CD4-positive, alpha-beta T cell (primary cell): ENCODE results near the gene CHI3L1. TPM values are rescaled to one million over a fixed set of nuclear protein-coding genes. Genes with fewer than 3 reads are reported as not detected.

Experiments
- ATAC-seq: fragments of 200-7000 bp; cut with Tn5 transposase; one replicate; pipeline ENCODE4 v1.10.0; 2022; ENCODE audit warnings: mild to moderate bottlenecking; ENCODE audit not compliant: poor library complexity
- CTCF ChIA-PET: fragments of 350-600 bp; sonication (Branson Sonifier 250); formaldehyde crosslinking; loops from one replicate; lab custom pipeline; 2021; ENCODE audit warnings: antibody characterized with exemption, inconsistent platforms; lab: Charles Lee
- POLR2A ChIA-PET: fragments of 350-600 bp; sonication (Branson Sonifier 250); formaldehyde crosslinking; loops from one replicate; lab custom pipeline; 2021; ENCODE audit warnings: antibody characterized with exemption, inconsistent platforms; lab: Charles Lee
- DNase-seq, 14 experiments: peaks; one replicate each; pipeline ENCODE4 v3.0.0-alpha.2; 2013 to 2020; ENCODE audit warnings: mixed read lengths in 2 of 14
- H3K27ac ChIP-seq, 2 donors: one replicate each; pipeline versions ENCODE4 v1.5.1 to v1.7.0; 2013; ENCODE audit warnings: low read length in 2 of 2, low read depth in 1 of 2, mild to moderate bottlenecking in 1 of 2
- H3K27me3 ChIP-seq, 2 experiments: 1 replicate in 1 of 2; 2 replicates in 1 of 2; pipeline versions ENCODE4 v1.6.1 to v1.7.0; 2013; ENCODE audit warnings: low read length in 2 of 2, control low read depth in 1 of 2, mild to moderate bottlenecking in 1 of 2, moderate library complexity in 1 of 2; ENCODE audit not compliant: insufficient read depth in 2 of 2, control insufficient read depth in 1 of 2
- H3K36me3 ChIP-seq: one replicate; pipeline ENCODE4 v1.6.1; 2013; ENCODE audit warnings: low read length, control low read depth; ENCODE audit not compliant: insufficient read depth
- H3K4me1 ChIP-seq: one replicate; pipeline ENCODE4 v1.6.1; 2013; ENCODE audit warnings: low read length, control low read depth; ENCODE audit not compliant: insufficient read depth
- H3K4me3 ChIP-seq: one replicate; pipeline ENCODE4 v1.5.1; 2013; ENCODE audit warnings: mild to moderate bottlenecking, low read length, moderate library complexity
- H3K9me3 ChIP-seq, 2 experiments: 1 replicate in 1 of 2; 2 replicates in 1 of 2; pipeline versions ENCODE4 v1.6.1 to v1.7.0; 2013; ENCODE audit warnings: low read length in 2 of 2, mild to moderate bottlenecking in 2 of 2, control low read depth in 1 of 2, moderate library complexity in 1 of 2; ENCODE audit not compliant: control insufficient read depth in 1 of 2, insufficient read depth in 1 of 2
- H3K27ac Mint-ChIP-seq: one replicate; pipeline ENCODE4 v1.8.0; 2020; ENCODE audit warnings: mixed read lengths
- H3K27me3 Mint-ChIP-seq: one replicate; pipeline ENCODE4 v1.8.0; 2021; ENCODE audit warnings: mixed read lengths
- H3K36me3 Mint-ChIP-seq: one replicate; pipeline ENCODE4 v1.8.0; 2021; ENCODE audit warnings: low read depth, mixed read lengths
- H3K4me1 Mint-ChIP-seq: one replicate; pipeline ENCODE4 v1.8.0; 2021; ENCODE audit warnings: low read depth, mixed read lengths
- H3K4me3 Mint-ChIP-seq: one replicate; pipeline ENCODE4 v1.8.0; 2020; ENCODE audit warnings: mild to moderate bottlenecking, mixed read lengths
- H3K9me3 Mint-ChIP-seq: one replicate; pipeline ENCODE4 v1.8.0; 2020; ENCODE audit warnings: mixed read lengths
- CTCF ChIP-seq: fragments of 200-600 bp; IDR thresholded peaks from one replicate; pipeline ENCODE4 v1.8.0; 2022; ENCODE audit warnings: antibody characterized with exemption, mild to moderate bottlenecking
- intact Hi-C, 2 experiments: fragments of 100-400 bp; cut with DNase I in 1 of 2; cut with micrococcal nuclease in 1 of 2; formaldehyde crosslinking; loops; one replicate each; pipeline versions ENCODE4 v1.15.1 to v1.9.0; 2023 to 2025; cut with DNase I, micrococcal nuclease
- total RNA-seq, 174 experiments: library from RNA in 2 of 174; stranded (reverse) in 2 of 174; gene quantifications; one replicate each; pipeline ENCODE4 v1.2.3 and lab custom pipeline; 2021 to 2026

Gene CHI3L1
- total RNA-seq, 2 experiments from 2014 or later: not detected

GRCh38 chr1:203165800-203166161 is 20.7 kb downstream of the CHI3L1 start:
- DNase-seq: no peak
- no peak overlapping the region for H3K27ac ChIP-seq
- intact Hi-C loops: no loop called here
- ChIA-PET CTCF (no interaction called here), POLR2A (no interaction called here)
- H3K27ac Mint-ChIP-seq: no peak overlapping the region
- H3K9me3 Mint-ChIP-seq: no peaks in the 10 kb centered on the region
- peaks cover 0 to 12% of the 10 kb centered on the region in 2 experiments for H3K27me3 ChIP-seq
- TF ChIP-seq CTCF: no peak
- no peaks in the 10 kb centered on the region for H3K4me1 ChIP-seq
- no peak overlapping the region for H3K4me3 Mint-ChIP-seq
- H3K4me3 ChIP-seq: no peak overlapping the region
- peaks cover 11% of the 10 kb centered on the region for H3K27me3 Mint-ChIP-seq
- H3K4me1 Mint-ChIP-seq: no peaks in the 10 kb centered on the region
- H3K36me3 ChIP-seq: no peaks in the 10 kb centered on the region
- H3K36me3 Mint-ChIP-seq: no peaks in the 10 kb centered on the region
- H3K9me3 ChIP-seq: no peaks in the 10 kb centered on the region
- ATAC-seq: no peak

- intact Hi-C loops: no loop called here
- Histone ChIP-seq H3K27me3 (peaks cover 0 to 12% of the 10 kb centered on the region in 2 experiments), H3K4me3 (no peak overlapping the region), H3K36me3 (no peaks in the 10 kb centered on the region), H3K27ac (no peak overlapping the region), H3K9me3 (no peaks in the 10 kb centered on the region), H3K4me1 (no peaks in the 10 kb centered on the region)
- Mint-ChIP-seq H3K4me1 (no peaks in the 10 kb centered on the region), H3K27ac (no peak overlapping the region), H3K4me3 (no peak overlapping the region), H3K36me3 (no peaks in the 10 kb centered on the region), H3K9me3 (no peaks in the 10 kb centered on the region), H3K27me3 (peaks cover 11% of the 10 kb centered on the region)
- no peak for TF ChIP-seq CTCF
- ChIA-PET CTCF (no interaction called here), POLR2A (no interaction called here)
- no peak for DNase-seq
- no peak for ATAC-seq
Observed at GRCh38 chr1:203165101-203165799, 21.3 kb downstream of the CHI3L1 start.

GRCh38 chr1:203163891-203164635 is 22.4 kb downstream of the CHI3L1 start:
- Mint-ChIP-seq H3K27me3 (peaks cover 11% of the 10 kb centered on the region), H3K4me1 (no peaks in the 10 kb centered on the region), H3K27ac (no peak overlapping the region), H3K36me3 (no peaks in the 10 kb centered on the region), H3K4me3 (no peak overlapping the region), H3K9me3 (peaks cover 5% of the 10 kb centered on the region)
- ChIA-PET POLR2A (no interaction called here), CTCF (no interaction called here)
- Histone ChIP-seq H3K27ac (no peak overlapping the region), H3K27me3 (peaks cover 0 to 12% of the 10 kb centered on the region in 2 experiments), H3K36me3 (no peaks in the 10 kb centered on the region), H3K4me3 (no peak overlapping the region), H3K4me1 (no peaks in the 10 kb centered on the region), H3K9me3 (no peaks in the 10 kb centered on the region)
- DNase-seq (peak in 1 of 14 experiments; percentile 12), ATAC-seq (no peak)
- TF ChIP-seq CTCF: no peak
- intact Hi-C loops: no loop called here
